HepG2 (cell line): Measurements from ENCODE around the gene INTS7. TPM values are rescaled to one million over a fixed set of nuclear protein-coding genes. Genes with fewer than 3 reads are reported as not detected.

Source experiments
- ATAC-seq: fragments of 200-7000 bp; cut with Tn5 transposase; 3 replicates; pipeline ENCODE4 v1.9.1; 2020; ENCODE audit warnings: mild to moderate bottlenecking, moderate library complexity
- BruUV-seq: library from RNA; stranded (reverse); fragments of 400-500 nt; replicated peaks from 2 replicates; lab custom pipeline; 2021; lab: Mats Ljungman, UMichigan
- CTCF ChIA-PET: fragments of 300-600 bp; formaldehyde crosslinking; extraction: SDS; loops from one replicate; lab custom pipeline; 2021; ENCODE audit warnings: low total read pairs, inconsistent platforms, low intra/inter-chr PET ratio; lab: Yijun Ruan, JAX
- POLR2A ChIA-PET: fragments of 350-600 bp; sonication (Branson Sonifier 250); formaldehyde crosslinking; loops from one replicate; lab custom pipeline; 2020; ENCODE audit warnings: antibody characterized with exemption, inconsistent platforms; lab: Yijun Ruan, JAX
- DNase-seq: peaks from one replicate; pipeline ENCODE4 v3.0.0-alpha.2; 2015; ENCODE audit warnings: low spot score
- FAIRE-seq: peaks from 3 replicates; lab custom pipeline; 2011; peaks lifted over from hg19 to GRCh38; lab: Jason Lieb, UNC
- H2AFZ ChIP-seq: one replicate; pipeline ENCODE4 v1.6.1; 2011; ENCODE audit warnings: low read length, inconsistent platforms
- H3K27ac ChIP-seq: fragments of 300-600 bp; 3 replicates; pipeline ENCODE4 v1.8.0; 2011; ENCODE audit warnings: mixed run types, mild to moderate bottlenecking, mixed read lengths, low read length, inconsistent platforms; ENCODE audit not compliant: insufficient read depth; ENCODE audit errors: extremely low read length
- H3K27me3 ChIP-seq, 2 experiments: fragments of 200-600 bp in 1 of 2; 2 replicates in 1 of 2; 3 replicates in 1 of 2; pipeline versions ENCODE4 v1.6.0 to v1.8.0; 2011; ENCODE audit warnings: low read length in 2 of 2, mild to moderate bottlenecking in 2 of 2, moderate library complexity in 2 of 2, inconsistent platforms in 1 of 2; ENCODE audit not compliant: insufficient read depth in 2 of 2, control insufficient read depth in 1 of 2
- H3K36me3 ChIP-seq, 2 experiments: fragments of 200-600 bp in 1 of 2; replicated peaks in 1 of 2; 2 replicates in 1 of 2; 3 replicates in 1 of 2; pipeline versions ENCODE4 v1.5.1 to v1.8.0; 2011; ENCODE audit warnings: low read length in 2 of 2, inconsistent platforms in 1 of 2; ENCODE audit not compliant: insufficient read depth in 2 of 2, control insufficient read depth in 1 of 2
- H3K4me1 ChIP-seq: 2 replicates; pipeline ENCODE4 v1.5.1; 2012; ENCODE audit warnings: low read length, inconsistent platforms; ENCODE audit not compliant: insufficient read depth
- H3K4me2 ChIP-seq: 2 replicates; pipeline ENCODE4 v1.6.0; 2011; ENCODE audit warnings: low read depth, low read length, inconsistent platforms
- H3K4me3 ChIP-seq, 3 experiments: fragments of 200-600 bp in 1 of 3; sonication (generic), shearing (Covaris generic) in 1 of 3; replicated peaks in 1 of 3; 2 replicates each; pipeline ENCODE4 v1.5.1; 2011 to 2016; ENCODE audit warnings: low read length in 3 of 3, inconsistent platforms in 2 of 3, low read depth in 2 of 3, mild to moderate bottlenecking in 2 of 3, control low read depth in 1 of 3, mixed read lengths in 1 of 3; ENCODE audit not compliant: insufficient read depth in 1 of 3
- H3K79me2 ChIP-seq: one replicate; pipeline ENCODE4 v1.6.1; 2011; ENCODE audit warnings: low read length, inconsistent platforms; ENCODE audit not compliant: insufficient read depth
- H3K9ac ChIP-seq: 2 replicates; pipeline ENCODE4 v1.6.0; 2011; ENCODE audit warnings: mild to moderate bottlenecking, low read depth, low read length, inconsistent platforms; ENCODE audit not compliant: insufficient read depth
- H3K9me3 ChIP-seq: 2 replicates; pipeline ENCODE4 v1.5.1; 2012; ENCODE audit warnings: mild to moderate bottlenecking, low read length
- H4K20me1 ChIP-seq: 2 replicates; pipeline ENCODE4 v1.6.0; 2011; ENCODE audit warnings: inconsistent platforms, mild to moderate bottlenecking, low read length, moderate library complexity; ENCODE audit not compliant: insufficient read depth
- EP300 ChIP-seq, 3 experiments: sonication (generic) in 1 of 3; formaldehyde crosslinking in 1 of 3; IDR thresholded peaks; 2 replicates each; pipeline versions ENCODE4 v1.5.1 to v1.6.1; 2011 to 2020; ENCODE audit warnings: low read depth in 2 of 3, low read length in 2 of 3, borderline replicate concordance in 1 of 3, improper control_type of control experiment in 1 of 3, mild to moderate bottlenecking in 1 of 3, missing genetic modification reagents in 1 of 3, moderate library complexity in 1 of 3
- ZKSCAN8 ChIP-seq: IDR thresholded peaks from 2 replicates; pipeline ENCODE4 v1.6.1; 2016; ENCODE audit warnings: borderline replicate concordance, missing genetic modification reagents, missing compliant biosample characterization
- ZSCAN20 ChIP-seq: sonication (generic); formaldehyde crosslinking; IDR thresholded peaks from 2 replicates; pipeline ENCODE4 v1.4.0; 2020; ENCODE audit warnings: missing genetic modification reagents, mild to moderate bottlenecking, borderline replicate concordance
- WGBS: methylation state at CpG from one replicate; pipeline ENCODE4 v1.1.6; 2017; ENCODE audit warnings: low lambda C conversion rate; 5-methylcytosine and 5-hydroxymethylcytosine counted together
- in situ Hi-C: cut with HindIII; loops from 2 replicates; pipeline ENCODE4 v1.10.0; 2017; ENCODE audit warnings: low pct_unique_long_range_greater_than_20kb; ENCODE audit not compliant: extremely low pct_ligation_motif_present
- intact Hi-C: fragments of 100-400 bp; cut with micrococcal nuclease; formaldehyde crosslinking; loops from one replicate; pipeline ENCODE4 v1.10.0; 2022; ENCODE audit not compliant: unreplicated experiment
- polyA plus RNA-seq, 8 experiments: library from polyadenylated mRNA; depleted of rRNA in 3 of 8; stranded (reverse) in 7 of 8; unstranded in 1 of 8; fragments of >200 nt; fragmentation: Illumina TruSeq in 4 of 8; extraction: Trizol in 4 of 8; gene quantifications; 2 replicates each; pipeline versions ENCODE4 v1.2.1 to v1.2.3, GENCODE V29; 2011 to 2016; ENCODE audit warnings: low read depth in 4 of 8, missing spikeins in 1 of 8, mixed read lengths in 1 of 8; ENCODE audit not compliant: insufficient read depth in 1 of 8
- total RNA-seq, 5 experiments: library from RNA; depleted of rRNA; stranded (reverse); fragments of >200 nt; fragmentation: Illumina TruSeq; extraction: Trizol; gene quantifications; 2 replicates each; pipeline ENCODE4 v1.2.3, GENCODE V29; 2016; ENCODE audit warnings: low read depth in 1 of 5
- TF ChIP-seq, protein P1 (sequence below): sonication (generic); formaldehyde crosslinking; IDR thresholded peaks from 2 replicates; pipeline ENCODE4 v1.9.0; 2021; ENCODE audit warnings: mild to moderate bottlenecking, missing genetic modification reagents

Gene INTS7
- total and polyA plus RNA-seq, 2 of the 13 experiments (the other 11 are each of a cell fraction or from before 2014, with no cell fraction given), result 18.3 to 22.4 TPM

DNA sequence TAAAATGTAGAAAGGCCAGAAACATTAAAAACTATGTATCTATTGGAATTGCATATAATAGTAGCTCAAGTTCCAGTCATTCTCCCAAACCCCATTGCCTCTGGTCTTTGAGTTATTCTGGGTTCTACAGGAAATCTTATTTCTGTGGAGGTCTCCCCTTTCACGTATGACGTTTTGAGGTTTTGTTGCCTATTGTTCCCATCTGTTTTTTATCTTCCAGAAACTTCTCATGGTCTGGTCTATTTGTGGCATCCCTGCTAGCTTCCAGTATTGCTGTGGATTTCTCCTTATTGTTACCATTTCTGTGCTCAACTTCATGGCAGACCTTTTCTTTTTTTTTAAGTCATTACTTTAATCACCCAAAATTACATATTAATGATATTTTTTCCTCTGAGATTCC is 43.5 kb upstream of the INTS7 start (continued):
- TF ChIP-seq, protein P1, sequence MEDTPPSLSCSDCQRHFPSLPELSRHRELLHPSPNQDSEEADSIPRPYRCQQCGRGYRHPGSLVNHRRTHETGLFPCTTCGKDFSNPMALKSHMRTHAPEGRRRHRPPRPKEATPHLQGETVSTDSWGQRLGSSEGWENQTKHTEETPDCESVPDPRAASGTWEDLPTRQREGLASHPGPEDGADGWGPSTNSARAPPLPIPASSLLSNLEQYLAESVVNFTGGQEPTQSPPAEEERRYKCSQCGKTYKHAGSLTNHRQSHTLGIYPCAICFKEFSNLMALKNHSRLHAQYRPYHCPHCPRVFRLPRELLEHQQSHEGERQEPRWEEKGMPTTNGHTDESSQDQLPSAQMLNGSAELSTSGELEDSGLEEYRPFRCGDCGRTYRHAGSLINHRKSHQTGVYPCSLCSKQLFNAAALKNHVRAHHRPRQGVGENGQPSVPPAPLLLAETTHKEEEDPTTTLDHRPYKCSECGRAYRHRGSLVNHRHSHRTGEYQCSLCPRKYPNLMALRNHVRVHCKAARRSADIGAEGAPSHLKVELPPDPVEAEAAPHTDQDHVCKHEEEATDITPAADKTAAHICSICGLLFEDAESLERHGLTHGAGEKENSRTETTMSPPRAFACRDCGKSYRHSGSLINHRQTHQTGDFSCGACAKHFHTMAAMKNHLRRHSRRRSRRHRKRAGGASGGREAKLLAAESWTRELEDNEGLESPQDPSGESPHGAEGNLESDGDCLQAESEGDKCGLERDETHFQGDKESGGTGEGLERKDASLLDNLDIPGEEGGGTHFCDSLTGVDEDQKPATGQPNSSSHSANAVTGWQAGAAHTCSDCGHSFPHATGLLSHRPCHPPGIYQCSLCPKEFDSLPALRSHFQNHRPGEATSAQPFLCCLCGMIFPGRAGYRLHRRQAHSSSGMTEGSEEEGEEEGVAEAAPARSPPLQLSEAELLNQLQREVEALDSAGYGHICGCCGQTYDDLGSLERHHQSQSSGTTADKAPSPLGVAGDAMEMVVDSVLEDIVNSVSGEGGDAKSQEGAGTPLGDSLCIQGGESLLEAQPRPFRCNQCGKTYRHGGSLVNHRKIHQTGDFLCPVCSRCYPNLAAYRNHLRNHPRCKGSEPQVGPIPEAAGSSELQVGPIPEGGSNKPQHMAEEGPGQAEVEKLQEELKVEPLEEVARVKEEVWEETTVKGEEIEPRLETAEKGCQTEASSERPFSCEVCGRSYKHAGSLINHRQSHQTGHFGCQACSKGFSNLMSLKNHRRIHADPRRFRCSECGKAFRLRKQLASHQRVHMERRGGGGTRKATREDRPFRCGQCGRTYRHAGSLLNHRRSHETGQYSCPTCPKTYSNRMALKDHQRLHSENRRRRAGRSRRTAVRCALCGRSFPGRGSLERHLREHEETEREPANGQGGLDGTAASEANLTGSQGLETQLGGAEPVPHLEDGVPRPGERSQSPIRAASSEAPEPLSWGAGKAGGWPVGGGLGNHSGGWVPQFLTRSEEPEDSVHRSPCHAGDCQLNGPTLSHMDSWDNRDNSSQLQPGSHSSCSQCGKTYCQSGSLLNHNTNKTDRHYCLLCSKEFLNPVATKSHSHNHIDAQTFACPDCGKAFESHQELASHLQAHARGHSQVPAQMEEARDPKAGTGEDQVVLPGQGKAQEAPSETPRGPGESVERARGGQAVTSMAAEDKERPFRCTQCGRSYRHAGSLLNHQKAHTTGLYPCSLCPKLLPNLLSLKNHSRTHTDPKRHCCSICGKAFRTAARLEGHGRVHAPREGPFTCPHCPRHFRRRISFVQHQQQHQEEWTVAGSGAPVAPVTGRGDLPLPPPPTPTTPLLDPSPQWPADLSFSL, result no peak
- TF ChIP-seq EP300 (IDR thresholded peaks at IDR 0.05; ENCODE audit: low read depth in 2 of 2, low read length in 2 of 2) (no peak), EP300 (CRISPR knock-in tag; IDR thresholded peaks at IDR 0.05; ENCODE audit: borderline replicate concordance) (no peak), ZSCAN20 (CRISPR knock-in tag) (no peak)
- TF ChIP-seq, all 625 proteins: peak for 0

DNA sequence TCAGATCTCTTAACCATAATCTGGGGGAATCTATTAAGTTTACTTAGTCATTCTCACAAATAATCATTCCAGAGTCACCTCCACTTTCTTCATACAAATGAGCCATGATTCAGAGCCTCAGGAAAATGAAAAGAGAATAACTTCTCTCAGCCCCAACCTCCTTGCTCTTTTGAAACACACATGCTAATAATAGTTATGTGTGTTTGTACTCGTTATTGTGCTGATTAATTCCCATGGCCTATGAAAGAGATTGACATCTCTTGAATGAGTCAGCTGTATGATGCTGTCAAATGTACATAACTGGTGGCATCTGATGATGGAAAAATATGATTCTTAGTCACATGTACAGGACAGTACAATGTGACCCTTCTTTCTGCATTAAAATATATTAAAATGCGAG is 41.7 kb upstream of the INTS7 start:
- in situ Hi-C loops, result no loop called here
- H3K4me2 ChIP-seq, result no peak overlapping the region
- ChIA-PET POLR2A (no interaction called here), CTCF (no interaction called here)
- TF ChIP-seq ZKSCAN8 (CRISPR knock-in tag), result no peak
- ATAC-seq, result no peak
- no peaks in the 10 kb centered on the region for H3K4me1 ChIP-seq
- no peak overlapping the region for H3K9ac ChIP-seq
- H3K27ac ChIP-seq, result no peak overlapping the region
- no peak overlapping the region for H2AFZ ChIP-seq
- H3K27me3 ChIP-seq, result no peaks in the 10 kb centered on the region
- H3K4me3 ChIP-seq, result no peak overlapping the region
- FAIRE-seq, result no peak
- no peaks in the 10 kb centered on the region for H3K79me2 ChIP-seq
- no peaks in the 10 kb centered on the region for H4K20me1 ChIP-seq
- no TSS peak for BruUV-seq
- DNase-seq, result no peak
- peaks cover 3 to 50% of the 10 kb centered on the region in 2 experiments; a peak in 4 of 5 replicates for H3K36me3 ChIP-seq
- H3K9me3 ChIP-seq, result no peaks in the 10 kb centered on the region
- intact Hi-C loops, result no loop called here
- WGBS, result 92% methylated on average over 2 of the region's 2 CpGs
